HL-60 (cell line): ENCODE measurements around the gene UQCRQ.

Source experiments
- DNase-seq, 2 experiments: peaks; one replicate each; pipeline ENCODE4 v3.0.0-alpha.2; 2010 to 2020; ENCODE audit warnings: low read depth in 1 of 2, low spot score in 1 of 2
- H3K27ac ChIP-seq: fragments of 250-450 bp; sonication (Bioruptor Pico); replicated peaks from 2 replicates; pipeline ENCODE4 v1.5.1; 2020; ENCODE audit warnings: mild to moderate bottlenecking, moderate library complexity
- H3K27me3 ChIP-seq: fragments of 250-450 bp; sonication (Bioruptor Pico); 2 replicates; pipeline ENCODE4 v1.5.1; 2021; ENCODE audit warnings: mild to moderate bottlenecking, moderate library complexity; ENCODE audit not compliant: insufficient read depth, poor library complexity, severe bottlenecking
- H3K4me3 ChIP-seq: replicated peaks from 2 replicates; pipeline ENCODE4 v1.5.1; 2011; ENCODE audit warnings: mild to moderate bottlenecking, control low read depth, low read length; ENCODE audit not compliant: insufficient read depth
- CTCF ChIP-seq: IDR thresholded peaks from one replicate; pipeline ENCODE4 v1.5.1; 2011; ENCODE audit warnings: low read length, control low read depth, inconsistent platforms; ENCODE audit not compliant: insufficient read depth
- GABPA ChIP-seq: IDR thresholded peaks from 2 replicates; pipeline ENCODE4 v1.6.1; 2012; ENCODE audit warnings: low read depth
- POLR2AphosphoS5 ChIP-seq: IDR thresholded peaks from 2 replicates; pipeline ENCODE4 v1.6.1; 2012; ENCODE audit warnings: low read depth
- REST ChIP-seq: IDR thresholded peaks from 2 replicates; pipeline ENCODE4 v1.6.1; 2012; ENCODE audit warnings: low read depth; ENCODE audit not compliant: insufficient replicate concordance
- SPI1 ChIP-seq: IDR thresholded peaks from 2 replicates; pipeline ENCODE4 v1.6.1; 2012; ENCODE audit warnings: low read depth, mild to moderate bottlenecking, borderline replicate concordance

Gene UQCRQ

GRCh38 chr5:132822650-132823480 lies 43.6 kb upstream of the UQCRQ start:
- H3K27ac ChIP-seq = no peak overlapping the region
- peaks cover 2% of the 10 kb centered on the region for H3K27me3 ChIP-seq
- no peak for DNase-seq
- H3K4me3 ChIP-seq = peak overlapping the region; percentile 31
- TF ChIP-seq REST (no peak), GABPA (no peak), SPI1 (no peak)

- no peak for DNase-seq
- peak overlapping the region; percentile 31 for H3K4me3 ChIP-seq
Measured at GRCh38 chr5:132823481-132824050, 42.9 kb upstream of the UQCRQ start.

GRCh38 chr5:132824426-132824825 lies 42.0 kb upstream of the UQCRQ start:
- H3K27ac ChIP-seq = no peak overlapping the region
- no peak overlapping the region for H3K4me3 ChIP-seq
- no peak for DNase-seq
- no peak for TF ChIP-seq POLR2AphosphoS5
- TF ChIP-seq GABPA = no peak
- TF ChIP-seq CTCF = no peak
- no peak for TF ChIP-seq SPI1
- TF ChIP-seq REST = no peak
- peaks cover 2% of the 10 kb centered on the region for H3K27me3 ChIP-seq

More at GRCh38 chr5:132823481-132824050, 42.9 kb upstream of the UQCRQ start:
- TF ChIP-seq GABPA (no peak), CTCF (no peak), REST (no peak), SPI1 (no peak), POLR2AphosphoS5 (no peak)
- Histone ChIP-seq H3K27ac (no peak overlapping the region), H3K27me3 (peaks cover 2% of the 10 kb centered on the region)
